Limb (tissue), 2 donors: Measurements from ENCODE around the gene MAPK8IP2.

Source experiments
- DNase-seq, 2 donors: peaks; one replicate each; pipeline ENCODE4 v3.0.0-alpha.2; 2016; ENCODE audit errors: extremely low spot score in 2 of 2

MAPK8IP2 gene

GRCh38 chr22:50600538-50600937 is at the start of gene MAPK8IP2:
MAPK8IP2 (plus strand) TSS chr22:50600793; CDS start chr22:50600819, 26 bp downstream.
- peak in 1 of 2 donors; percentile 67 for DNase-seq

- DNase-seq = no peak
Observed at GRCh38 chr22:50551160-50551752, 49.3 kb upstream of the MAPK8IP2 start.

GRCh38 chr22:50553310-50553709 is 47.3 kb upstream of the MAPK8IP2 start:
- no peak for DNase-seq

- no peak for DNase-seq
Observed at GRCh38 chr22:50556703-50557102, 43.9 kb upstream of the MAPK8IP2 start.

- no peak for DNase-seq
Observed at GRCh38 chr22:50560034-50560433, 40.6 kb upstream of the MAPK8IP2 start.

GRCh38 chr22:50561401-50562358 is 38.9 kb upstream of the MAPK8IP2 start:
- DNase-seq = no peak

GRCh38 chr22:50562523-50563412 is 37.8 kb upstream of the MAPK8IP2 start, which contains the start of gene SYCE3:
SYCE3 (minus strand) TSS chr22:50562919; CDS start chr22:50556405, 6,514 bp downstream.
- DNase-seq = peak; percentile 92 to 96

- DNase-seq = no peak
Observed at GRCh38 chr22:50563413-50564160, 37.0 kb upstream of the MAPK8IP2 start.

- no peak for DNase-seq
Observed at GRCh38 chr22:50564289-50564688, 36.3 kb upstream of the MAPK8IP2 start.

- no peak for DNase-seq
Observed at GRCh38 chr22:50567721-50568252, 32.8 kb upstream of the MAPK8IP2 start.

- no peak for DNase-seq
Observed at GRCh38 chr22:50568626-50569025, 32.0 kb upstream of the MAPK8IP2 start.

- no peak for DNase-seq
Observed at GRCh38 chr22:50569041-50569459, 31.5 kb upstream of the MAPK8IP2 start.

- no peak for DNase-seq
Observed at GRCh38 chr22:50569896-50570535, 30.6 kb upstream of the MAPK8IP2 start.

- DNase-seq = no peak
Observed at GRCh38 chr22:50570861-50571260, 29.7 kb upstream of the MAPK8IP2 start.

- no peak for DNase-seq
Observed at GRCh38 chr22:50571264-50572175, 29.1 kb upstream of the MAPK8IP2 start.

- DNase-seq = no peak
Observed at GRCh38 chr22:50572965-50573364, 27.6 kb upstream of the MAPK8IP2 start.

- no peak for DNase-seq
Observed at GRCh38 chr22:50573491-50574382, 26.9 kb upstream of the MAPK8IP2 start.

GRCh38 chr22:50574383-50574755 is 26.2 kb upstream of the MAPK8IP2 start:
- DNase-seq = no peak
